HG03460 (cell line): ENCODE data around the gene PTRH2.
"Not testable (repeated sequence)": the region's sequence is repeated elsewhere in the genome, so short reads cannot be mapped to it uniquely, and the experiment has no call there.

ENCODE experiments used
- ATAC-seq: cut with Tn5 transposase; IDR thresholded peaks from one replicate; pipeline ENCODE4 v1.9.1; 2021; ENCODE audit not compliant: unreplicated experiment

PTRH2 gene

DNA sequence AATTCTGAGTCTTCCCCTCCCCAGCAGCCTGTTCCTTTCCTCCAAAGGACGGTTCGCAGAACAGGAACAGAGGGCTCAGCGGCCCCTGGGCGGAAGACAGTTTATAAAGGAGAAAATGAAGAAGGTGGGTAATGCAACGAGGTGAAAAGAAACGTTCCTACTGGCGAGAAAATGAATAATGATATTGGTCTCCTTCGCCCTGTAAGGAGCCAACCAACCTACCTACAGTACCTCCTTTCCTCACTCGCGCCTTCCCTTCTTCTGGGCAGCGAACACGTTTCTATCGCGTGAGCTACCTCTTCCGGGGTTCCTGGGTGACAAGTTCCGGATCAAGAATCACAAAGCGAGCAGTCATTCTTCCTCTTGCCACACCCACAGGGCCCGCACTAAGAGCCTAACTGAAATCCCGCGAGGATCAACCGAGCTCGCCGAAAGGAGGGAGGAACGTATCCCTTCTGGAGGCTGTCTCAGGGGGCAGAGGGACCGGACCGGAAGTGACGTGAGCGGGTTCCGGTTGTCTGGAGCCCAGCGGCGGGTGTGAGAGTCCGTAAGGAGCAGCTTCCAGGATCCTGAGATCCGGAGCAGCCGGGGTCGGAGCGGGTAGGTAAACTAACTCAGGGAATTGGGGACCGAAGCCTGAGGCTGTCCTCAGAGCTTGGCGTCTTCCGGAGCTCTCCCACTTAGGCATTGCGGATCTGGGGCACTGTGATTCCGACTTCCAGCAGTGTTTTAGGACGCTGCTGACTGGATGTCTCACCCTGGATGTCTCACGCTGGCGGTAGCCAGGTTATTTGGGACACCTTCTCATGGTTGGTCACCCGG is at the start of gene PTRH2, which contains the start of gene VMP1:
TSS of gene PTRH2 (minus strand) at position 282 of the 822 bp plus-strand sequence. CDS start 9,452 bp downstream, outside the sequence.
TSS of gene VMP1 (plus strand) at position 506 of the 822 bp plus-strand sequence. CDS start 23,793 bp downstream, outside the sequence.
- ATAC-seq = peak; percentile 95

DNA sequence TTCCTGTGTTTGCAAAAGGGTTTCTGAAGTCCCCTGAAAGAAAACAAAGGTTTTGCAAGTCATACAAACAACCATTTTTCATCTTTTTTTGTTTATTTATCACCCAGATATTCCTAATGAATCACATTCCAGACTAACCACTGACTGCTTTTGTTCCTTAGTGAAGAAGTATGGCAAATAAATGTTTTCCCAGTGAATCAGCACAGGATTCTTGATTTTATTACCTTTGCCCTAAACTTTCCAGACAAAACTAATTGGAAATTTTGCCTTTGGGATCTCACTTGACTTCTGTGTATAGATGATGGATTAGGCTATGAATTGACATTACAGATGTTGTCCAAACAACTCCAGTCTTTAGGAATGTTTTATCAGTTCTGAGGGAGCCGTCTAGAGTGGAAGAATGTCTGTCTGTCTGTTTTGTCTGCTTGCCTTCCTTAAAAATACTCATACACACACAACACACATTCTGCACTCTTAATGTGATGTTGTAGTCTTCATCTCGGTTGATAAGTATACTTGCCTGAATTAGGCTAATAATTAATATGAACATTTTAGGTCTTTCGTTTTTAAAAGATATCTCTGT is 49.1 kb upstream of the PTRH2 start:
- no peak for ATAC-seq

DNA sequence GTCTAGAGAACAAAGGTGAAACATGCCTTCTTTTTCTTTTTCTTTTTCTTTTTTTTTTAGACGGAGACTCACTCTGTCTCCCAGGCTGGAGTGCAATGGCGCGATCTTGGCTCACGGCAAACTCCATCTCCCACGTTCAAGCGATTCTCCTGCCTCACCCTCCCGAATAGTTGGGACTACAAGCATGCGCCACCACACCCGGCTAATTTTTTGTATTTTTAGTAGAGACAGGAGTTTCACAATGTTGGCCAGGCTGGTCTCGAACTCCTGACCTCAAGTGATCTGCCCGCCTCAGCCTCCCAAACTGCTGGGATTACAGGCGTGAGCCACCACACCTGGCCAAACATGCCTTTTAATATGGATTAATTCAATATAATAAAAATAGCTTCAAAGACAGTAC is 47.8 kb upstream of the PTRH2 start:
- not testable (repeated sequence) for ATAC-seq

DNA sequence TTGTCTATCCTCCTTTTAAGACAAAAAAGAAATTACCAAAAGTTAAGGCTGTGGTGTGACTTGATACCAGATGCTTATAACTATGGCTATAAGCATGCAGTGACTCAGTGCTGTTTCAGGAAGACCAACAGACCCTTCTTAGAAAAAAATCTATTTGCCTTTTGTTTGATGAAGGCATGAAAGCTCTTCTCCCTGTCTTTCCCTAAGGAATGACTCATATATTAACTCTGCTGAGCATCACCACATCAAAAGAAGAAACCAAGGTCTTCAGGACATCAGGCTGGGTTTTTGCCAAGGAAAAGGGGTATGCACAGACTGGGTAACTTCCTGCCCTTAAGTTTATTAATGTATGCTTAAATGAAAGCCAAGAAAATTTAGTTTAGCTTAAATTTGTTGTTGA is 47.3 kb upstream of the PTRH2 start:
- no peak for ATAC-seq

DNA sequence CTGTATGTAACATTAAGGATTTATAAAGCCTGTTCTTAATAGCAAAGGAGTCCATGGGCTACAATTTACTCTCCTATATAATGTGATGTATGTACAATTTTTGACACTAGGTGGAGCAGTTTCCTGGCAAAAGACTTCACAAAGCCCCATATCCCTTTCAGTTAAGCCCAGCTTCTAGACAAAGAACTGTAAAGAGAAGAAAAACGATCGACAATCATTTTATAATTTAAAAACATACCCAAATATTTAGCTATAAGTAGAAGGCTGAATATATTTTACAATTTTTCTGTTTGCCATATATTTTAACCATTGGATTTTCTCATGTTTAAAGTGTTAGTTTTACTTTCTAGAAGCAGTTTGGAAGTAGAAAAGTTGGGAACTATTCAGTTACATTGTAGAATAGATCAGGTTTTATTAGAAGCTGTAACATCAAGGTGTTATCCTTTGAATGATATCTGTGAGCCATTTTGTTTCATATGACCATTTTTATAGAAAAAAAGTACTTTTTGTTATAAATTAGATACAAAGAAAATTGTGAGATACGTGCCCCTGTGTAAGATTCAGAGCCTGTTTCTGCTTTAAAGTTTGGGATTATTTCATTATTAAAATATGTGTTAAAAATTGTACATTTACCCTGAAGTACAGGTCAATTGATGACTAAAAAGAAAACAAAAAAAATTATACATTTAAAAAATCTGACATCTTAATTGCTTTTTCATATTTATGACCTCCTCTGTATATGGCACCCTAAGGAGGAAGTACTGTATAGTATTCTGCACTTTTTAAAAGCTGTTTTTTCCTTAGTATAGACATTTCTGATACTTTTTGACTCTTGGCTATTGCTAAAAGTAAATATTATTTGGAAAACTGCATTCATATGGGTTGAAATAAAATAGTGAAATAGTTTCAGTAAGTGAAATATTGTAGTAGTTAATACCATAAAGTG is 46.6 kb upstream of the PTRH2 start:
- ATAC-seq = no peak

DNA sequence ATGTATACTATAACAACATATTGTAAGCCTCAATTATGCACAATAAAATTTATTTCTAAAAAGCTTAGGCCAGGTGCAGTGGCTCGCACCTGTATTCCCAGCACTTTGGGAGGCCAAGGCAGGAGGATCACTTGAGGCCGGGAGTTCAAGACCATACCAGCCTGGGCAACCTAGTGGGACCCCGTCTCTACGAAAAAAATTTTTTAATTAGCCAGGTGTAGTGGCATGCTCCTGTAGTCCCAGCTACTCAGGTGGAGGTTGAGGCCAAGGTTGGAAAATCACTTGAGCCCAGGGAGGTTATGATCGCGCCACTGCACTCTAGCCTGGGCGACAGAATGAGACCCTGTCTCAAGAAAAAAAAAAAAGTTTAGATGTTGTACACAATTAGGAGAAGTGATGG is 45.7 kb upstream of the PTRH2 start:
- ATAC-seq = no peak

DNA sequence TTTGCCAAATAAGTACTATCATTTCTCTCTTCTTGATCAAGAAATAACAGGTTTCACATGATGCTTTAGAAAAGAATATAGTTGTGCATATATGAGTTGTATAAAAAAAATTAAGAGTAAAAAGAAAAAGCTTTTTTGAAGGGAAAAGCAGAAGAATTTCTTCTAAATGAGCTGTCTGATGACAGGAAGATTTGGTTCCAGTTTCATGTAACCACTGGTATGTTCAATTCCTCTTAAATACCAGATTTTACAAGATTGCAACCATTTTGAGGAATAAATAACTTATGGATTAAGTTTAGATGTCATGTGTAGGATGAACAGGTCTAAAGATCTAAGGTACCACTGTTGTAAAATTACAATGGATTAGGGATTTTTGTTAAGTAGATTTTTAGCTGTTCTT is 45.2 kb upstream of the PTRH2 start:
- ATAC-seq = no peak

DNA sequence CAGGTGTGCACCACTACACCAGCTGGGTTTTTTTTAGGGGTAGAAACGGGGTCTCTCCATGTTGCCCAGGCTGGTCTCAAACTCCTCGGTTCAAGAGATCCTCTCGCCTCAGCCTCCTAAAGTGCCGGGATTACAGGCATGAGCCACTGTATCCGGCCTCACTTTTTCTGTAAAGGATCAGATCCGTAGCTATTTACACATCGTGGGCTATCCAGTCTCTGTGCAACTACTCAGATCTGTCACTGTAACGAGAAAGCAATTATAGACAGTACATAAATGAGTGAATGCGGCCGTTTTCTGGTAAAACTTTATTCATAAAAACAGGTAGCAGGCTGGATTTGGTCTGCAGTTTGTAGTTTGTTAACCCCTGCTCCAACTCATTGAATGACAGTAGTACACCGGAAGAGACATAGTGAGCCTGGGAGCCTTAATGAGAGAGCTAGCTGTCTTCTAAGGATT is 44.8 kb upstream of the PTRH2 start:
- ATAC-seq = no peak

DNA sequence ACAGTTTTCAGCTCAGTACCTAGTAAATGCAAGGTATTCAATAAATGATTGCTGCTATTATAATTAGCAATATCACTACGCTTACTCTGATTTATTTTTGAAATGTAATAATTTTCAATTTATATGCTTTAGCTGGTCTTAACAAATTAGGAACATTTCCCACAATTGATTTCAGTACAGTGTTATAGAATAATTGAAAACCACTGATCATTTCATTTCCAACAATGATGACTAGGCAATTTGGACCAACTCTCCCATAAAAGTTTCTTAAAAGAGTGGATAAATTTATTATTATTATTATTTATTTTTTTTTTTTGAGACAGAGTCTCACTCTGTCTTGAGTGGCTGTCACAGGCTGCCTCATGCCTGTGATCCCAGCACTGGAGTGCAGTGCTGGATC is 41.4 kb upstream of the PTRH2 start:
- no peak for ATAC-seq

DNA sequence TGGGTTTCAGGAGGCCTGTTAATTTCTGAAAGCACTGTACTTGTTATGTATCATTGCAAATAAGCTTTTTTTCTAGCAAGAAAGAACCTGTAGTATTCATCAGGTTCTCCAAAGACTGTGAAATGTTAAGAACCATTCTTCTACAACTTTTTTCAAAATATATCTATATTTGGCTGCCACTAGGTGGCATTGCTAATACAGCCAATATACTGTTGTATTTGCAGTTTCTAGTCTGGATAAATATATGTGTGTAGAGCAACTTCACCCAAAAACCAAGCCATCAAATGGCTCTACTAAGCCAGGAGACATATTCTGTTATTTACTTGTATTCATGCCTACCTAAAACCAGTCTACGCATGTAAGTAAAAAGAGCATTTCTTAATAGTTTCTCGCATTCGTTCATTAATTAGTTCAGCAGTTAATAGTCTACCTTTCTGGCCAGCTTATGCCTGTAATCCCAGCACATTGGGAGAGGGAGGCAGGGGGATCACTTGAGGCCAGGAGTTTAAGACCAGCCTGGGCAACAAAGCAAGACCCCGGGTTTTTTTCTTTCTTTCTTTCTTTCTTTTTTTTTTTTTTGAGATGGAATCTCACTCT is 39.7 kb upstream of the PTRH2 start:
- no peak for ATAC-seq

DNA sequence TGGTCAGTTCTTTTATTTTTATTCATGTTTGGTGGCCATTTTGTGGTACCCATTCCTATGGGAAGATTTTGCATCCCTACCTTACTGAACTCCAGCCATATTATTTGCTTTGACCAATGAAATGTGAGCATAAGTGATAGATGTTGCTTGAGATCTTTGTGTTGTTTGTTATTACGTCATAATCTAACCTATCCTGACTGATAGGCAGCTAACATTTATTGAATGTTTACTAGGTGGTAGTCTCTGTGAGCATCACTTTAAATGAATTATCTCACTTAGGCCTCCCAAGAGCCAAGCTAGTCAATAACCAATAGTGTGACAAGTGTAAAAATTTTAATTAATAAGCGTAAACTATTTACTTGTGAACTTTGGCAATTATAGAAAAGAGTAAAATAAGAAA is 37.8 kb upstream of the PTRH2 start:
- ATAC-seq = no peak

DNA sequence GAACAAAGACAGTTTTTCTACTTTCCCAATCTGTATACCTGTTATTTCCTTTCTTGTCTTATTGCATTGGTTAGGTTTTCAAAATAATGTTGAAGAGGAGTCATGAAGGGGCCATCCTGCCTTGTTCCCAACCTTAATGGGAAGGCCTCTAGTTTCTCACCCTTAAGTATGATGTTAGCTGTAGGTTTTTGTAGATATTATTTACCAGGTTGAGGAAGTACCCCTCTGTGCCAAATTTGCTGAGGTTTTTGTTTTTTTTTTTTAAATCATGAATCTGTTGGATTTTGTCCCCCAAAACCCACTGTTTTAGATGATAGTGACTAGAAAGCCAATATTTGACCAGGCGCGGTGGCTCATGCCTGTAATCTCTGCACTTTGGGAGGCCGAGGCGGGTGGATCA is 36.6 kb upstream of the PTRH2 start:
- ATAC-seq = no peak

DNA sequence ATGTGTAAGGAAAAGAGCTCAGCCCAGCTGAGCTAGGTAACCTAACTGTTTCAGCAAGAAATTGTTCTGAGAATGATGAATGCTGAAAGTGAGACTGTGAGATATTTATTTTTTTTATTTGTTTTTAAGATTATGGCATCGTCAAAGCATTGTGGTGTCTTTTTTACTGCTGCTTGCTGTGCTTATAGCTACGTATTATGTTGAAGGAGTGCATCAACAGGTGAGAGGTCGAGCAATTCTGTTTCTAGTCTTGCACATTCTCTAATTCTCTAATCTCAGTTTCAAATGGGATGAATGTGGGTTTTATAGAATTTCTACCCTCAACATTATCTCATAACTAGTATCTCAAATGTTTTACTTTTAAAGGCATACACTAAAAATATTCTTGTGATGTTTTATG is 30.1 kb upstream of the PTRH2 start:
- ATAC-seq = no peak

DNA sequence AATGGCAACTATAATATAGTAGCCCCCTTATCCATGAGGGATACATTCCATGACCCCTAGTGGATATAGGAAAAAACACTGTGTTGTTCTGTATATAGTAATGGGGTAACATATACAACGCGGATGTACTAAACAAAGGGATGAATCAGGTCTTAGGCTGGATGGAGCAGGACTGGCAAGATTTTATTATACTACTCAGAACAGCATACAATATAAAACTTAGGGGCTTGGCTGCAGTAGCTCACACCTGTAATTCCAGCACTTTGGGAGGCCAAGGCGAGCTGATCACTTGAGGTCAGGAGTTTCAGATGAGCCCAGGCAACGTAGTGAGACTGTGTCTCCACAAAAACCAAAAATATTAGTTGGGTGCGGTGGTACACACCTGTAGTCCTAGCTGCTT is 27.0 kb upstream of the PTRH2 start:
- no peak for ATAC-seq

DNA sequence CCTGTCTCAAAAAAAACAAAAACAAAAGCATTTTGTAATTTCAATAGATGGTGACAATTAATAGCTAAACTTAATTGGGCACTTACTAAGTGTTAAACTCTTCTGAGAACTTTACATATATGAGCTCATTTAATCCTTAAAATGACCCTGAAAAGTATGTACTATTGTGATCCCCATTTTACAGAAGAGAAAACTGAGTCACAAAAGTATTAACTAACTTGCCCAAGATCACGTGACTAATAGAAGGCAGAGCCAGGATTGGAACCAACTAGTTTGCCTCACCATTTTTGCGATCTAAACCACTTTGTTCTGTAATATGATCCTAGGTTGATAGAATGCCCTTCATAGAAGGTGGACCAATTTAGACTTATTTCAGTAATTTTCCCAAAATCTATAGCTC is 26.5 kb upstream of the PTRH2 start:
- no peak for ATAC-seq

DNA sequence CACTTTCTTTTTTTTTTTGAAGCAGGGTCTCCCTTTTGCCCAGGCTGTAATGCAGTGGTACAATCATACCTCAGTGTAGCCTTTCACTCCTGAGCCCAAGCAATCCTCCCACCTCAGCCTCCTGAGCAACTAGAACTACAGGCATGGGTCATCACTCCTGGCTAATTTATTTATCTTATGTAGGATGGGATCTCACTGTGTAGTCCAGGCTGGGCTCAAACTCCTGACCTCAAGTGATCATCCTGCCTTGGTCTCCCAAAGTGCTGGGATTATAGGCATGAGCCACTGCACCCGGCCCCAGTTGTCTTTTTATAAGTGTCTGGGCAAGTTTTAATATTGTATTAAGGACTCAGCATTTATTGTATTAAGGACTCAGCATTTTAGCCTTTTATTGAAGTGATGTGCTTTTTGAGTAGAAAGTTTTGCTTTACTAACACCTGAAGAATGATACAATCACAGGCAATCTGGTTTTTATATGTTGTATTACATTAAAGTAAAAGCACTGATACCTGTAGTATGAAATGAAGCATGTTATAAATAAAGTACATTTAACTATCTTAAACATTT is 23.1 kb upstream of the PTRH2 start:
- no peak for ATAC-seq

DNA sequence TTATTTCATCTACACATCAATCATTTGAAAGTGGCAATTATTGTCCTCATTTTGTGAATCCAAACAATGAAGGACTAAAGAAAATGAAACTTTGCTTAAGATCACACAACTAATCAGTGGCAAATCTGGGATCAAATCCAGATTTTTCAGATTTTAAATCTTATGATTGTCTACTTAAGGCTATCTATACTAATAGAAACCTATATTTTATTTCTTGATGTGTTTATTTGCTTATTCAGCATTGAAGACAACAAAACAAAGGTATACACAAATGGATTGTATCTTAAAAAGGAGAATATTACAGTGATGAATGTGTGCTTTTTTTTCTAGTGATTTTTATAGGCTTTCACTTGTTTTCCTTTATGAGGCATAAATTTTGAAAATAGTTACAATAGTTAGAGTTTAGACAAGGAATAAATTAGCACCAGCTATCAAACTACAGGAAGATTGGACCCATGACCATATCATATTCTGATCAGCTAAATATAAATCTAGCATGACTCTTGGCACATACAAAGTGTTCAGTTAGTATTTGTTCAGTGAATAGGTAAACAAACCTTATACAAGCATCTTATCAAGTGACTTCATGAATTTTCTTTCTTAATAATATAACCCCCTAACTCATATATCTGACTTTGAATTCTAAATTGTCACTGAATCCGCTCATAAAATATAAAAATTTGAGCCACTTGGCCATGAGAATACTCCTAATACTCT is 20.7 kb upstream of the PTRH2 start:
- no peak for ATAC-seq

DNA sequence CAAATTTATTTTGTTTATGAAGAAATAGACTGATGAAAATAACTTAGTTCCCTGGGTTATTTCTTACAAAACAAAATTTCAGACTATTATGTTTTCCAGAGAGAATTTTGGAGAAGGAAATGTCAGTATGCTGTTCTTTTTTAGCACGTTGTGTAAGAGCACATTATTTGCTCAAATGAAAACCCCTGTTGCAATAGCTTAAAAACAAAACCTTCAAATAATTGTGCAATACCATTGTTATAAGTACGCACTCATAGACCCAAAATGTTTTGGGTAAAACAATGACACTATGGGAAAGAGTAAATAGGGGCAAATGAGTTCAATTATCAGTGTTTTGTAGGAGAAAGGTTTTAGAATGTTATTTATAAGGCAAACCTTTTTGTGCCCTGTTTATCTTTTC is 18.5 kb upstream of the PTRH2 start:
- ATAC-seq = no peak

DNA sequence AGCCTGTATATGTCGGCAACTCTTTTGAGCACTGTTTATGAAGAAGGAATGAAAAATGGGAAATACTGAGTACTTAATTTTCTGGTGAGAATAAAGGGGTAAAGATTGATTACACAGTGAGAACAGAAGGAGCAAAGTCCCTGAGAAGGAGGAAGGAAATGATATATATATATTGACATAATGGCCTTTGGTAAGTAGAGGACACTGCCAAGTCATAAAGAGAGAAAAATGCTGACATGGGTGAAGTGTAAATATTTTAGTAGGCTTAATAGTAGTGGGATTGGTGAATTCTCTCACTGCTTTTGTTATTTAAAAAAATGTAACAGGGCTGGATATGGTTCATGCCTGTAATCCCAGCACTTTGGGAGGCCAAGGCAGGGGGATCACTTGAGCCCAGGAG is 16.4 kb upstream of the PTRH2 start:
- ATAC-seq = no peak

DNA sequence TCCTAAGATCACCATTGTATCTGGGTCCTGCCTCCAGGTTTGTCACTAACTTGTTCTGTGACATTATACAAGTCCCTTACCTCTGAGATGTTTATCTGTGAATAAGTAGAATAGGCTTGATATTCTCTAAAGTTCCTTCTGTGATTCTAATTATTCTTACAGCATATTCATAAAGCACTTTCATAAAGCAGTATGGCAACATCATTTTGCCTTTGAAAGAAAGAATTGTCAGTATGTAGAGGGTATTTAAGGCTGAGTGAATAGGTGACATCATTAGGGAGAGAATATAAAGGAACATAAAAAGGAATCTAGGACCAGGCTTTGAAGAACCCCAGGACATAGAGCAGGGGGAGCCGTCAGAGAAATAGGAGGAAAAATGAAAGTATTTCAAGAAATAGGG is 15.8 kb upstream of the PTRH2 start:
- no peak for ATAC-seq
